ENCODE results near the gene ATXN1.

Gene ATXN1

GRCh38 chr6:16292942-16293341 is 468.3 kb downstream of the ATXN1 start:
- Histone ChIP-seq H3K27me3 (ENCODE audit: low read depth, low read length) (peaks cover 14% of the 10 kb centered on the region), H3K27ac (ENCODE audit: low read length) (no peak overlapping the region), H3K4me3 (ENCODE audit: low read length) (no peak overlapping the region), H3K9me3 (ENCODE audit: insufficient read depth, low read length) (no peaks in the 10 kb centered on the region), H3K4me1 (ENCODE audit: low read length) (no peaks in the 10 kb centered on the region), H3K36me3 (replicated peaks; ENCODE audit: low read depth, low read length) (no peaks in the 10 kb centered on the region), H3K9ac (ENCODE audit: low read length) (no peak overlapping the region), H3K79me2 (ENCODE audit: low read length) (no peaks in the 10 kb centered on the region), H2AFZ (ENCODE audit: low read depth, low read length) (no peak overlapping the region), H3K4me2 (ENCODE audit: low read length) (no peak overlapping the region), H4K20me1 (ENCODE audit: insufficient read depth, low read length) (no peaks in the 10 kb centered on the region)
- TF ChIP-seq CTCF (IDR thresholded peaks at IDR 0.05; ENCODE audit: low read depth, low read length) (no peak), EZH2phosphoT487 (IDR thresholded peaks at IDR 0.05; ENCODE audit: low read depth) (no peak)

GRCh38 chr6:16292432-16292831 is 468.8 kb downstream of the ATXN1 start:
- H3K27ac ChIP-seq (ENCODE audit: low read length): no peak overlapping the region
- no peak overlapping the region for H3K9ac ChIP-seq (ENCODE audit: low read length)
- no peaks in the 10 kb centered on the region for H4K20me1 ChIP-seq (ENCODE audit: insufficient read depth, low read length)
- no peaks in the 10 kb centered on the region for H3K36me3 ChIP-seq (replicated peaks; ENCODE audit: low read depth, low read length)
- no peak overlapping the region for H3K4me2 ChIP-seq (ENCODE audit: low read length)
- H3K4me1 ChIP-seq (ENCODE audit: low read length): no peaks in the 10 kb centered on the region
- no peaks in the 10 kb centered on the region for H3K79me2 ChIP-seq (ENCODE audit: low read length)
- H3K9me3 ChIP-seq (ENCODE audit: insufficient read depth, low read length): no peaks in the 10 kb centered on the region
- no peak overlapping the region for H2AFZ ChIP-seq (ENCODE audit: low read depth, low read length)
- no peak overlapping the region for H3K4me3 ChIP-seq (ENCODE audit: low read length)
- TF ChIP-seq CTCF (IDR thresholded peaks at IDR 0.05; ENCODE audit: low read depth, low read length) (no peak), EZH2phosphoT487 (IDR thresholded peaks at IDR 0.05; ENCODE audit: low read depth) (no peak)
- H3K27me3 ChIP-seq (ENCODE audit: low read depth, low read length): peaks cover 14% of the 10 kb centered on the region

DNA sequence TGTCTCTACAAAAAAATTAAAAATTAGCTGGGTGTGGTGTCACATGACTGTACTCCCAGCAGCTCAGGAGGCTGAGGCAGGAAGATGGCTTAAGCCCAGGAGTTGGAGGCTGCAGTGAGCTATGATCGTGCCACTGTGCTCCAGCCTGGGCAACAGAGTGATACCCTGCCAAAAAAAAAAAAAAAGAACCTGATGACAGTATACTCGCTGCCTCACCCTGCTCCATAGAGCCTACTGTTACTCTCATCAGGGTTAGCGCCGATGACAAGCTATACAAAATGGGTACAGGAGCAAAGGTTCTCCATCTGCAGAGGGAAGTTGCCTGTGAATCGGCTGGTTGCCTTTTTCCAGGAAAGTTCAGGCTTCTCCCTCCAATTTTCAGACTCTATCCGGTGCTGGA is 469.5 kb downstream of the ATXN1 start:
- Histone ChIP-seq H3K4me3 (ENCODE audit: low read length) (no peak overlapping the region), H2AFZ (ENCODE audit: low read depth, low read length) (no peak overlapping the region), H3K9ac (ENCODE audit: low read length) (no peak overlapping the region), H3K36me3 (replicated peaks; ENCODE audit: low read depth, low read length) (no peaks in the 10 kb centered on the region), H3K27ac (ENCODE audit: low read length) (no peak overlapping the region), H3K4me1 (ENCODE audit: low read length) (no peaks in the 10 kb centered on the region), H3K79me2 (ENCODE audit: low read length) (no peaks in the 10 kb centered on the region), H3K9me3 (ENCODE audit: insufficient read depth, low read length) (no peaks in the 10 kb centered on the region), H3K27me3 (ENCODE audit: low read depth, low read length) (peaks cover 14% of the 10 kb centered on the region), H3K4me2 (ENCODE audit: low read length) (no peak overlapping the region), H4K20me1 (ENCODE audit: insufficient read depth, low read length) (no peaks in the 10 kb centered on the region)
- no peak for TF ChIP-seq EZH2phosphoT487 (IDR thresholded peaks at IDR 0.05; ENCODE audit: low read depth)
- TF ChIP-seq CTCF (IDR thresholded peaks at IDR 0.05; ENCODE audit: low read depth, low read length): no peak

GRCh38 chr6:16288163-16288562 is 473.1 kb downstream of the ATXN1 start:
- H3K9me3 ChIP-seq (ENCODE audit: insufficient read depth, low read length): no peaks in the 10 kb centered on the region
- no peaks in the 10 kb centered on the region for H4K20me1 ChIP-seq (ENCODE audit: insufficient read depth, low read length)
- no peaks in the 10 kb centered on the region for H3K79me2 ChIP-seq (ENCODE audit: low read length)
- no peaks in the 10 kb centered on the region for H3K36me3 ChIP-seq (replicated peaks; ENCODE audit: low read depth, low read length)
- no peaks in the 10 kb centered on the region for H3K4me1 ChIP-seq (ENCODE audit: low read length)
- no peak overlapping the region for H3K27ac ChIP-seq (ENCODE audit: low read length)
- no peak overlapping the region for H3K9ac ChIP-seq (ENCODE audit: low read length)
- H2AFZ ChIP-seq (ENCODE audit: low read depth, low read length): no peak overlapping the region
- H3K4me3 ChIP-seq (ENCODE audit: low read length): no peak overlapping the region
- H3K4me2 ChIP-seq (ENCODE audit: low read length): no peak overlapping the region
- TF ChIP-seq CTCF (IDR thresholded peaks at IDR 0.05; ENCODE audit: low read depth, low read length) (no peak), EZH2phosphoT487 (IDR thresholded peaks at IDR 0.05; ENCODE audit: low read depth) (no peak)
- H3K27me3 ChIP-seq (ENCODE audit: low read depth, low read length): peaks cover 2% of the 10 kb centered on the region; the same call in 1 of the 2 replicates
